Fibroblast of lung (primary cell): ENCODE measurements around the gene PRPF6. TPM values are rescaled to one million over a fixed set of nuclear protein-coding genes. Genes with fewer than 3 reads are reported as not detected.

ENCODE experiments used
- DNase-seq, 2 donors: peaks; one replicate each; pipeline versions ENCODE4 v3.0.0 to v3.0.0-alpha.2; 2010; ENCODE audit warnings: low read depth in 2 of 2
- H2AFZ ChIP-seq: 2 replicates; pipeline ENCODE4 v1.5.1; 2012; ENCODE audit warnings: low read length, control low read depth, inconsistent platforms
- H3K27ac ChIP-seq: 2 replicates; pipeline ENCODE4 v1.5.1; 2011; ENCODE audit warnings: low read length, control low read depth; ENCODE audit not compliant: insufficient read depth
- H3K27me3 ChIP-seq: 2 replicates; pipeline ENCODE4 v1.5.1; 2011; ENCODE audit warnings: mild to moderate bottlenecking, low read length; ENCODE audit not compliant: control insufficient read depth, insufficient read depth
- H3K36me3 ChIP-seq: 2 replicates; pipeline ENCODE4 v1.5.1; 2011; ENCODE audit warnings: low read length; ENCODE audit not compliant: control insufficient read depth, insufficient read depth
- H3K4me1 ChIP-seq: 2 replicates; pipeline ENCODE4 v1.5.1; 2011; ENCODE audit warnings: low read length; ENCODE audit not compliant: control insufficient read depth, insufficient read depth; ENCODE audit errors: extremely low read depth
- H3K4me2 ChIP-seq: 2 replicates; pipeline ENCODE4 v1.5.1; 2011; ENCODE audit warnings: low read length, control low read depth; ENCODE audit not compliant: insufficient read depth; ENCODE audit errors: extremely low read depth
- H3K4me3 ChIP-seq, 4 experiments: fragments of 200-600 bp in 1 of 4; sonication (generic) in 1 of 4; replicated peaks in 1 of 4; 2 replicates each; pipeline ENCODE4 v1.5.1; 2011 to 2016; ENCODE audit warnings: low read length in 4 of 4, low read depth in 3 of 4, mild to moderate bottlenecking in 3 of 4, control low read depth in 2 of 4, inconsistent platforms in 1 of 4, mixed read lengths in 1 of 4; ENCODE audit not compliant: insufficient read depth in 1 of 4; ENCODE audit errors: control extremely low read depth in 1 of 4
- H3K79me2 ChIP-seq: 2 replicates; pipeline ENCODE4 v1.5.1; 2012; ENCODE audit warnings: mild to moderate bottlenecking, low read length, inconsistent platforms; ENCODE audit not compliant: control insufficient read depth, insufficient read depth
- H3K9ac ChIP-seq: 2 replicates; pipeline ENCODE4 v1.5.1; 2011; ENCODE audit warnings: mild to moderate bottlenecking, low read length, control low read depth; ENCODE audit not compliant: insufficient read depth
- H3K9me3 ChIP-seq: 2 replicates; pipeline ENCODE4 v1.5.1; 2012; ENCODE audit warnings: low read depth, low read length; ENCODE audit not compliant: control insufficient read depth, insufficient read depth
- H4K20me1 ChIP-seq: 2 replicates; pipeline ENCODE4 v1.5.1; 2011; ENCODE audit warnings: low read length; ENCODE audit not compliant: control insufficient read depth, insufficient read depth; ENCODE audit errors: extremely low read depth
- EZH2 ChIP-seq: IDR thresholded peaks from 2 replicates; pipeline ENCODE4 v1.5.1; 2012; ENCODE audit warnings: low read length, control low read depth, mild to moderate bottlenecking; ENCODE audit errors: missing control alignments
- polyA plus RNA-seq, 2 donors: library from polyadenylated mRNA; depleted of rRNA in 1 of 2; stranded (reverse) in 1 of 2; unstranded in 1 of 2; fragments of >200 nt; gene quantifications; 2 replicates each; pipeline ENCODE4 v1.2.1, GENCODE V29; 2011 to 2012; ENCODE audit warnings: missing spikeins in 1 of 2
- total RNA-seq: library from RNA; depleted of rRNA; stranded (reverse); fragments of >200 nt; gene quantifications from 2 replicates; pipeline ENCODE4 v1.2.1, GENCODE V29; 2014
- TF ChIP-seq, protein P1 (sequence below), 2 donors: IDR thresholded peaks in 1 of 2; conservative IDR thresholded peaks in 1 of 2; 1 replicate in 1 of 2; 2 replicates in 1 of 2; pipeline ENCODE4 v1.5.1; 2011 to 2012; ENCODE audit warnings: low read length in 2 of 2, control low read depth in 1 of 2, inconsistent platforms in 1 of 2, low read depth in 1 of 2, mild to moderate bottlenecking in 1 of 2

The PRPF6 gene
- total and polyA plus RNA-seq, 2 donors (not counting 1 experiment from before 2014, with no cell fraction given): 28.2 to 52.0 TPM

DNA sequence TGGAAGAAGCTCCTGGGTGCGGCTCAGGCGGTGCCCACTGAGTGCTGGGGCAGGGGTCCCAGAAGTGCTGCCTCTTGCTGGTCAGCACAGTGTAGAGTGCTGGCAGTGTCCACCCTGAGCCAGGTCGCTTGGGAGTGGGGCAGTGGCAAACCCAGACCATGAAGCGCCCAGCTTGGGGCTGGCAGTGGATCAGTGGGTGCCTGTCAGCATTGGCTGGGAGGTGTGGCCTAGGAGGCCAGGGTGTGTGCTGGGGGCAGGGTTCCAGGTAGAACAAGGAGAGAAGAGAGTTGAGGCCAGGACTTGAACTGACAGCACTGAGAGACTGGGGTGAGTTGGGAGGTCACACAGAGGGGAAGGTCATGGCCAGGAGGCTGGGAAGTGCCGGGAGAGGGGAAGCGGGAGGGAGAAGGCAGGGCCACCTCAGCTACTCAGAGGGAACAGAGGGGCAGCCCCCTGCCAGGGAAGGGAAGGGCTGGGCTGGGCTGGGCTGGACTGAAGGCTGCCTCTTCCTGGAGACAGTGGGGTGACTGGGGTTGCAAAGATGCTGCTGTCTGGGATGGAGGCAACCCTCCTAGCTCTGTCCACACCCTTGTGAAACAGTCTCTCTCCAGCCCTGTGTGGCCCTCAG, 86.2 kb downstream of the PRPF6 start:
- H3K9ac ChIP-seq: no peak overlapping the region
- H3K79me2 ChIP-seq: no peaks in the 10 kb centered on the region
- TF ChIP-seq EZH2: no peak
- TF ChIP-seq, protein P1, sequence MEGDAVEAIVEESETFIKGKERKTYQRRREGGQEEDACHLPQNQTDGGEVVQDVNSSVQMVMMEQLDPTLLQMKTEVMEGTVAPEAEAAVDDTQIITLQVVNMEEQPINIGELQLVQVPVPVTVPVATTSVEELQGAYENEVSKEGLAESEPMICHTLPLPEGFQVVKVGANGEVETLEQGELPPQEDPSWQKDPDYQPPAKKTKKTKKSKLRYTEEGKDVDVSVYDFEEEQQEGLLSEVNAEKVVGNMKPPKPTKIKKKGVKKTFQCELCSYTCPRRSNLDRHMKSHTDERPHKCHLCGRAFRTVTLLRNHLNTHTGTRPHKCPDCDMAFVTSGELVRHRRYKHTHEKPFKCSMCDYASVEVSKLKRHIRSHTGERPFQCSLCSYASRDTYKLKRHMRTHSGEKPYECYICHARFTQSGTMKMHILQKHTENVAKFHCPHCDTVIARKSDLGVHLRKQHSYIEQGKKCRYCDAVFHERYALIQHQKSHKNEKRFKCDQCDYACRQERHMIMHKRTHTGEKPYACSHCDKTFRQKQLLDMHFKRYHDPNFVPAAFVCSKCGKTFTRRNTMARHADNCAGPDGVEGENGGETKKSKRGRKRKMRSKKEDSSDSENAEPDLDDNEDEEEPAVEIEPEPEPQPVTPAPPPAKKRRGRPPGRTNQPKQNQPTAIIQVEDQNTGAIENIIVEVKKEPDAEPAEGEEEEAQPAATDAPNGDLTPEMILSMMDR (conservative IDR thresholded peaks at IDR 0.05 in 1 of 2, IDR thresholded peaks at IDR 0.05 in 1 of 2; ENCODE audit: low read depth in 1 of 2, low read length in 2 of 2): no peak
- no peak overlapping the region for H3K27ac ChIP-seq
- H3K4me2 ChIP-seq: no peak overlapping the region
- H2AFZ ChIP-seq: no peak overlapping the region
- H3K9me3 ChIP-seq: no peaks in the 10 kb centered on the region
- H4K20me1 ChIP-seq: no peaks in the 10 kb centered on the region
- DNase-seq: no peak
- H3K27me3 ChIP-seq: no peaks in the 10 kb centered on the region
- no peaks in the 10 kb centered on the region for H3K36me3 ChIP-seq
- H3K4me3 ChIP-seq: no peak overlapping the region
- H3K4me1 ChIP-seq: peaks cover 22% of the 10 kb centered on the region

DNA sequence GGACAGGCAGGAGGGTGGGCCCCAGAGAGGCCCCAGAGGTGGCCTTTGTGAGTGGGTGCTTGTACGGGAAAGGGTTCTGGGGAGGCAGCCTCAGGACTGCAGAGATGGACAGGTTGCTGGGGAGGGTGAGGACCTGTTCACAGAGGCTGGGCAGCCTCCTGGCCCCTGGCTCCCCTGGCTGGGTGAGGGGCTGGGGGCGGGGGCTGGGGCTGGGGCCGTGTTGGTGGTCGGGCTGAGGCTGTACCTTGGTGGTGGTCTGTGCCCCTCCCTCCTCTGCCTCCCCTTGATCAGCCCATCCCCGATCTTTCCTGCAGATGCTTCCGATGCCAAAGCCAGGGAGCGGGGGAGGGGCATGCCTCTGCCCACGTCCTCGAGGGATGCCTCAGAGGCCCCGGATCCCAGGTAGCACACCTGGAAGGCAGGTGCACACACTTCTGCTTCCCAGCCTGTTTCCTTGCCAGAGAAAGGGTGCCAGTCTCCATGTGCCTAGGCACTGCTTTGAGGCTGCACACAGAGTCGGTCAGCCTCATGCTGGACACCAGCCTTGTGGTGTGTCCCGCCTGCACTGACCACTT, 86.9 kb downstream of the PRPF6 start:
- Histone ChIP-seq H3K4me2 (no peak overlapping the region), H2AFZ (no peak overlapping the region), H3K9ac (no peak overlapping the region), H3K27me3 (no peaks in the 10 kb centered on the region), H3K4me3 (no peak overlapping the region), H3K36me3 (no peaks in the 10 kb centered on the region), H3K4me1 (peaks cover 17% of the 10 kb centered on the region), H4K20me1 (no peaks in the 10 kb centered on the region), H3K79me2 (no peaks in the 10 kb centered on the region), H3K27ac (no peak overlapping the region), H3K9me3 (no peaks in the 10 kb centered on the region)
- TF ChIP-seq EZH2: no peak
- TF ChIP-seq, protein P1 (conservative IDR thresholded peaks at IDR 0.05 in 1 of 2, IDR thresholded peaks at IDR 0.05 in 1 of 2; ENCODE audit: low read depth in 1 of 2, low read length in 2 of 2): no peak
- DNase-seq: no peak

GRCh38 chr20:64068386-64069208, 87.7 kb downstream of the PRPF6 start:
- Histone ChIP-seq H3K4me1 (peaks cover 17% of the 10 kb centered on the region), H3K27ac (no peak overlapping the region)
- DNase-seq: no peak

More at GRCh38 chr20:64068386-64069208, 87.7 kb downstream of the PRPF6 start:
- H3K4me2 ChIP-seq: no peak overlapping the region
- no peaks in the 10 kb centered on the region for H3K9me3 ChIP-seq
- no peak overlapping the region for H2AFZ ChIP-seq
- H3K27me3 ChIP-seq: no peaks in the 10 kb centered on the region
- no peaks in the 10 kb centered on the region for H4K20me1 ChIP-seq
- no peaks in the 10 kb centered on the region for H3K79me2 ChIP-seq
- H3K4me3 ChIP-seq: no peak overlapping the region
- TF ChIP-seq EZH2: no peak
- TF ChIP-seq, protein P1 (conservative IDR thresholded peaks at IDR 0.05 in 1 of 2, IDR thresholded peaks at IDR 0.05 in 1 of 2; ENCODE audit: low read depth in 1 of 2, low read length in 2 of 2): no peak
- H3K36me3 ChIP-seq: peaks cover 1% of the 10 kb centered on the region
- H3K9ac ChIP-seq: no peak overlapping the region
